ENCODE measurements around the gene PRSS8.

The PRSS8 gene

GRCh38 chr16:31112711-31113110 is 22.8 kb downstream of the PRSS8 start:
- no peak for DNase-seq (ENCODE audit: low read depth, low spot score)
- TF ChIP-seq, protein P1, sequence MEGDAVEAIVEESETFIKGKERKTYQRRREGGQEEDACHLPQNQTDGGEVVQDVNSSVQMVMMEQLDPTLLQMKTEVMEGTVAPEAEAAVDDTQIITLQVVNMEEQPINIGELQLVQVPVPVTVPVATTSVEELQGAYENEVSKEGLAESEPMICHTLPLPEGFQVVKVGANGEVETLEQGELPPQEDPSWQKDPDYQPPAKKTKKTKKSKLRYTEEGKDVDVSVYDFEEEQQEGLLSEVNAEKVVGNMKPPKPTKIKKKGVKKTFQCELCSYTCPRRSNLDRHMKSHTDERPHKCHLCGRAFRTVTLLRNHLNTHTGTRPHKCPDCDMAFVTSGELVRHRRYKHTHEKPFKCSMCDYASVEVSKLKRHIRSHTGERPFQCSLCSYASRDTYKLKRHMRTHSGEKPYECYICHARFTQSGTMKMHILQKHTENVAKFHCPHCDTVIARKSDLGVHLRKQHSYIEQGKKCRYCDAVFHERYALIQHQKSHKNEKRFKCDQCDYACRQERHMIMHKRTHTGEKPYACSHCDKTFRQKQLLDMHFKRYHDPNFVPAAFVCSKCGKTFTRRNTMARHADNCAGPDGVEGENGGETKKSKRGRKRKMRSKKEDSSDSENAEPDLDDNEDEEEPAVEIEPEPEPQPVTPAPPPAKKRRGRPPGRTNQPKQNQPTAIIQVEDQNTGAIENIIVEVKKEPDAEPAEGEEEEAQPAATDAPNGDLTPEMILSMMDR (IDR thresholded peaks at IDR 0.05; ENCODE audit: insufficient read depth, low read length, missing control alignments), result no peak
- H3K4me3 ChIP-seq (ENCODE audit: low read depth, low read length), result no peak overlapping the region
- CTCF ChIA-PET, result interaction anchor here (1.8 kb wide), 1 partner anchor 30 kb away, joined by 5 read pairs; no protein-coding TSS in a partner anchor
- POLR2A ChIA-PET, result no interaction called here

DNA sequence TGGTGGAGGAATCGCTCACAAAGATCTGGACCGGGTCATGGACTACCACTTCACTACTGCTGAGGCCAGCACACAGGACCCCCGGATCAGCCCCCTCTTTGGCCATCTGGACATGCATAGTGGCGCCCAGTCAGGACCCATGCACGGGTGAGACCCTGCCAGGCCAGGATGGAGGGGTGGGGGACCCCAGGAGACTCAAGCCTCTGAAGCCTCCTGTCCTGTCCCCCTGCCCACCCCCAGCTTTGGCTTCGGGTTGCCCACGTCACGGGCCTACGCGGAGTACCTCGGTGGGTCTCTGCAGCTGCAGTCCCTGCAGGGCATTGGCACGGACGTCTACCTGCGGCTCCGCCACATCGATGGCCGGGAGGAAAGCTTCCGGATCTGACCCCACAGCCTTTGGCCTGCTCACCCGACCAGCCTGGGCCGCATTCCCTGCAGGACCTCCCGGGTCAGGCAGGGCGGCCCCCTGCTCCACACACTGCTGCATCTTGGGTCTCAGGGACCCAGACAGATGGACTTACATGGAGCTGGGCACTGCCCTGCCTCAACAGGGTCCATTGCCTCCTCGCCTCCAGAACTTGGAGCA is 23.6 kb downstream of the PRSS8 start:
- ChIA-PET POLR2A (no interaction called here), CTCF (interaction anchor here (1.0 to 1.3 kb wide), 3 partner anchors 9 to 158 kb away, joined by 4 read pairs; no protein-coding TSS in a partner anchor)
- no peak for DNase-seq (ENCODE audit: low read depth, low spot score)
- TF ChIP-seq, protein P1 (IDR thresholded peaks at IDR 0.05; ENCODE audit: insufficient read depth, low read length, missing control alignments), result no peak
- H3K4me3 ChIP-seq (ENCODE audit: low read depth, low read length), result no peak overlapping the region

DNA sequence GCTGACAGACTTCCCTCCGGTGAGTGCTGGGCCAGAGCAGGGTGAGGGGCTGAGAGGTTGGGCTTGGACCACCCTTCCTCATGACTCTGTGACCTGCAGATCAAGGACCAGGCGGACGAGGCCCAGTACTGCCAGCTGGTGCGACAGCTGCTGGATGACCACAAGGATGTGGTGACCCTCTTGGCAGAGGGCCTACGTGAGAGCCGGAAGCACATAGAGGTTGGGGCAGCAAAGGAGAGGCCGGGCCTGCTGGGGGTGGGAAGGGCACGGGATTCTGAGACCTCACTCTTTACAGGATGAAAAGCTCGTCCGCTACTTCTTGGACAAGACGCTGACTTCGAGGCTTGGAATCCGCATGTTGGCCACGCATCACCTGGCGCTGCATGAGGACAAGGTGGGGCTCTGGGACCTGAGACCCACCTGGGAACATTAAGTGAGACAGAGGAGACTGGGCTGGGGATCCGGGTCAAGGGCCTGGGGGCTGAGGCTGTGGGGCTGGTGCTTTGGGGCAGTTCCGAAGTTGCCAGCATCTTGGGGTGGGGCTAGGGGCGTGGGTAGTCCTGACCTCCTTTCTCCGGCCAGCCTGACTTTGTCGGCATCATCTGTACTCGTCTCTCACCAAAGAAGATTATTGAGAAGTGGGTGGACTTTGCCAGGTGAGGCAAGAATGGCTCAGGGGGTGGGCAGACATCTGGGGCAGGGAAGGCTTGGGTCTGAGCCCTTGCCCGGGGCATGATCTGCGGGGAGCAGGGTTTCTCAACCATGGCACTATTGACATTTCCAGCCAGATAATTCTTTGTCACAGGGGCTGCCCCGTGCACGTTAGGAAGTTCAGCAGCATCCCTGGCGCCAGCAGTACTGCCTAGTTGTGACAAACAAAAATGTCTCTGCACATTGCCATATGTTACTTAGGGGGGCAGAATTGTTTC is 25.2 kb downstream of the PRSS8 start:
- POLR2A ChIA-PET, result interaction anchor here (2.3 kb wide), 1 partner anchor 7 kb away, joined by 9 read pairs; the partner anchor contains the start of gene KAT8
- no peak for DNase-seq (ENCODE audit: low read depth, low spot score)
- H3K4me3 ChIP-seq (ENCODE audit: low read depth, low read length), result no peak overlapping the region; the same call in 1 of the 2 replicates
- CTCF ChIA-PET, result interaction anchor here (1.0 to 1.3 kb wide), 3 partner anchors 10 to 156 kb away, joined by 3 to 4 read pairs (median 4); no protein-coding TSS in a partner anchor
- TF ChIP-seq, protein P1 (IDR thresholded peaks at IDR 0.05; ENCODE audit: insufficient read depth, low read length, missing control alignments), result no peak

GRCh38 chr16:31109622-31110021 is 25.9 kb downstream of the PRSS8 start:
- ChIA-PET CTCF (interaction anchor here (1.0 to 1.1 kb wide), 2 partner anchors 11 to 114 kb away, joined by 3 read pairs; no protein-coding TSS in a partner anchor), POLR2A (interaction anchor here (2.3 kb wide), 1 partner anchor 8 kb away, joined by 9 read pairs; the partner anchor contains the start of gene KAT8)
- TF ChIP-seq, protein P1 (IDR thresholded peaks at IDR 0.05; ENCODE audit: insufficient read depth, low read length, missing control alignments), result no peak
- no peak for DNase-seq (ENCODE audit: low read depth, low spot score)
- peak overlapping the region; percentile 77 for H3K4me3 ChIP-seq (ENCODE audit: low read depth, low read length)

- H3K4me3 ChIP-seq (ENCODE audit: low read depth, low read length), result peak overlapping the region; percentile 77
- TF ChIP-seq, protein P1 (IDR thresholded peaks at IDR 0.05; ENCODE audit: insufficient read depth, low read length, missing control alignments), result no peak
- CTCF ChIA-PET, result interaction anchor here (1.0 to 1.1 kb wide), 2 partner anchors 12 to 113 kb away, joined by 3 read pairs; no protein-coding TSS in a partner anchor
- POLR2A ChIA-PET, result interaction anchor here (2.3 kb wide), 1 partner anchor 9 kb away, joined by 9 read pairs; the partner anchor contains the start of gene KAT8
- no peak for DNase-seq (ENCODE audit: low read depth, low spot score)
Observed at GRCh38 chr16:31108794-31109558, 26.6 kb downstream of the PRSS8 start.

Data from AG04449 (cell line).